ENCODE measurements around the gene DBH.

DNA sequence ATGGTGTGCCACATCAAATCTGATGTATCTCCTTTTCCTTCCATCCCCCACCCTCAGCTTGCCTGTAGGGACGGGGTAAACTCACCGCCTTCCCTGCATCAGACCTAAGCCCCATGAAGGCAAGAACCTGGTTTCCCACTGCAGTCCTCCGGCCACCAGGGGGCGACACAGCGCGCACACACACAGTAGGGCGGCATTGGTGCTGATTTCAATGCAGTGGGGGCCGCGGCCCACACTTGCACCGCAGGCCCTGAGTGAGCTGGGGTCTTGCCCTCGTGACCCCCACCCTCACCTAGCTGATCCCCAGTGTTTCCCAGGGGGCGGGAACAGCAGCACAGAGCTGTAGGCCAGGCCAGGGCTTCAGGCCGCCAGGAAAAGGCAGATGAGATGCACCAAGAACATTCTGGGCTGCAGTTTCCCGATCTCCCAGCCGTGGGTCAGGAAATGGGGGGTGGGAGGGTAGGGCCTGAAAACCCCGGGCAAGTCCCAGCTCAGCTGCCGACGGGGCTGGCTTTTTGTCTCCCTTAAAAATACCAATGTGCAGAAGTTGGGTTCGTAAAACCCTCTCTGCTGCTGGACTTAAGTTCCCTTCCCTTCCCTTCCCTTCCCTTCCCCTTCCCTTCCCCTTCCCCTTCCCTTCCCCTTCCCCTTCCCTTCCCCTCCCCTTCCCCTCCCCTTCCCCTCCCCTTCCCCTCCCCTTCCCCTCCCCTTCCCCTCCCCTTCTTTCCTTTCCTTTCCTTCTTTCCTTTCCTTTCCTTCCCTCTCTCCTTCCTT lies 46.5 kb upstream of the DBH start:
- TF ChIP-seq, protein P1, sequence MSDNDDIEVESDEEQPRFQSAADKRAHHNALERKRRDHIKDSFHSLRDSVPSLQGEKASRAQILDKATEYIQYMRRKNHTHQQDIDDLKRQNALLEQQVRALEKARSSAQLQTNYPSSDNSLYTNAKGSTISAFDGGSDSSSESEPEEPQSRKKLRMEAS (IDR thresholded peaks at IDR 0.05; ENCODE audit: insufficient read depth, insufficient read length): no peak
- TF ChIP-seq, protein P2, sequence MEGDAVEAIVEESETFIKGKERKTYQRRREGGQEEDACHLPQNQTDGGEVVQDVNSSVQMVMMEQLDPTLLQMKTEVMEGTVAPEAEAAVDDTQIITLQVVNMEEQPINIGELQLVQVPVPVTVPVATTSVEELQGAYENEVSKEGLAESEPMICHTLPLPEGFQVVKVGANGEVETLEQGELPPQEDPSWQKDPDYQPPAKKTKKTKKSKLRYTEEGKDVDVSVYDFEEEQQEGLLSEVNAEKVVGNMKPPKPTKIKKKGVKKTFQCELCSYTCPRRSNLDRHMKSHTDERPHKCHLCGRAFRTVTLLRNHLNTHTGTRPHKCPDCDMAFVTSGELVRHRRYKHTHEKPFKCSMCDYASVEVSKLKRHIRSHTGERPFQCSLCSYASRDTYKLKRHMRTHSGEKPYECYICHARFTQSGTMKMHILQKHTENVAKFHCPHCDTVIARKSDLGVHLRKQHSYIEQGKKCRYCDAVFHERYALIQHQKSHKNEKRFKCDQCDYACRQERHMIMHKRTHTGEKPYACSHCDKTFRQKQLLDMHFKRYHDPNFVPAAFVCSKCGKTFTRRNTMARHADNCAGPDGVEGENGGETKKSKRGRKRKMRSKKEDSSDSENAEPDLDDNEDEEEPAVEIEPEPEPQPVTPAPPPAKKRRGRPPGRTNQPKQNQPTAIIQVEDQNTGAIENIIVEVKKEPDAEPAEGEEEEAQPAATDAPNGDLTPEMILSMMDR (IDR thresholded peaks at IDR 0.05; ENCODE audit: extremely low read depth in 1 of 2, insufficient read depth in 1 of 2, low read depth in 1 of 2, low read length in 2 of 2): peak; percentile 26 to 31

Data from endothelial cell of umbilical vein (primary cell).